SJSA1 (cell line): ENCODE results near the gene SYCP1. TPM values are rescaled to one million over a fixed set of nuclear protein-coding genes. Genes with fewer than 3 reads are reported as not detected.
"Not testable (repeated sequence)": the region's sequence is repeated elsewhere in the genome, so short reads cannot be mapped to it uniquely, and the experiment has no call there.

Source experiments
- DNase-seq, 2 experiments: peaks; one replicate each; pipeline ENCODE4 v3.0.0-alpha.2; 2015 to 2020; ENCODE audit warnings: low spot score in 2 of 2, low read depth in 1 of 2
- H3K27ac ChIP-seq: fragments of 250-450 bp; sonication (Bioruptor Pico); 2 replicates; pipeline ENCODE4 v1.5.1; 2020; ENCODE audit warnings: mild to moderate bottlenecking, moderate library complexity
- H3K27me3 ChIP-seq: fragments of 250-450 bp; sonication (Bioruptor Pico); replicated peaks from 2 replicates; pipeline ENCODE4 v1.5.1; 2020; ENCODE audit warnings: mild to moderate bottlenecking, moderate library complexity
- H3K36me3 ChIP-seq: fragments of 250-450 bp; sonication (Bioruptor Pico); 2 replicates; pipeline ENCODE4 v1.5.1; 2020; ENCODE audit warnings: mild to moderate bottlenecking
- H3K4me1 ChIP-seq: fragments of 250-450 bp; sonication (Bioruptor Pico); replicated peaks from 2 replicates; pipeline ENCODE4 v1.6.1; 2021; ENCODE audit warnings: mild to moderate bottlenecking
- H3K4me3 ChIP-seq: fragments of 250-450 bp; sonication (Bioruptor Pico); 2 replicates; pipeline ENCODE4 v1.5.1; 2020; ENCODE audit warnings: mild to moderate bottlenecking
- H3K9me3 ChIP-seq: fragments of 250-450 bp; sonication (Bioruptor Pico); replicated peaks from 2 replicates; pipeline ENCODE4 v1.5.1; 2020; ENCODE audit warnings: mild to moderate bottlenecking
- total RNA-seq: library from RNA; depleted of rRNA; stranded (reverse); fragments of >200 nt; shearing (Covaris generic); gene quantifications from 2 replicates; pipeline ENCODE4 v1.2.3, GENCODE V29; 2014

Gene SYCP1
- total RNA-seq, 1 experiment from 2014 or later = not detected

DNA sequence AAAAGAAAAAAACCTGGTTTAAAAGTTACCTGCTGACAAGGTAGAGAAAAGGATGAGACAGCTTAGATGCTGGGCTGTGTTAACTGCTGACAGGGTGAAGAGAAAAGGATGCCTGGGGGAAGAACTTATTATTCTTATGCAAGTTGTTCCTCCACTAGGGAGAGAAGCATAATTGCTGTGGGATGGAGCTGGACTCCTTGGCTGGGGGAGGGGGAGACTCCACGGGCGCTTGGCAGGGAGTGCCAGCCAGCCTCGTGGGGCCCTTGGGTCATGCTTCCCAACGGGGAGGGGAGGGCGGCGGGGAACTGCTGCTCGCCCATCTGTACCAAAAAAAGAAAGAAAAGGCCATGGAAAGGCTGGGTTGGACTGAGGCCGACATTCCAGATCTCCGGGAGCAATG is 47.2 kb downstream of the SYCP1 start:
- peaks cover 13% of the 10 kb centered on the region for H3K27me3 ChIP-seq
- H3K4me1 ChIP-seq = no peaks in the 10 kb centered on the region
- H3K4me3 ChIP-seq = no peak overlapping the region
- DNase-seq = no peak
- H3K27ac ChIP-seq = no peak overlapping the region
- no peaks in the 10 kb centered on the region for H3K36me3 ChIP-seq
- no peaks in the 10 kb centered on the region for H3K9me3 ChIP-seq

DNA sequence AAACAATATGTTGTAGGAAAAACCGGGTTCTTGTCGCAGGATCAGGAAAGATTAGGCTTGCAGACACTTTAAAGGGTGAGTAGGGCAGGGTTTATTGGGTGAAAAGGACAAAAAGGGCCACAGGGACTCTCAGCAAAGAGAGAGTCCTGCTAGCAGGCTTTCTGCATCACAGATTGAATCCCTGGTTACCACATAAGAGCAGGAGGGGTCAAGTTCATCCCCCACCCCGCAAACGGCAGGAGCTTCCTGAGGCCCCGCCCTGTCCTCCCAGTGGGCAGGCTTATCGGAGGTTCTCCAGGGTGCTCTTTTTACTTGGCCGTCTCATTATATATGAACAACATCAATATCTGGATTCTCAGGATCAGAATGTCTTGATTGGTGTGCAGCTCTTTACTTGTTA is 47.7 kb downstream of the SYCP1 start:
- Histone ChIP-seq H3K27me3 (peaks cover 13% of the 10 kb centered on the region), H3K9me3 (no peaks in the 10 kb centered on the region), H3K4me1 (no peaks in the 10 kb centered on the region), H3K4me3 (no peak overlapping the region), H3K36me3 (no peaks in the 10 kb centered on the region), H3K27ac (no peak overlapping the region)
- no peak for DNase-seq

DNA sequence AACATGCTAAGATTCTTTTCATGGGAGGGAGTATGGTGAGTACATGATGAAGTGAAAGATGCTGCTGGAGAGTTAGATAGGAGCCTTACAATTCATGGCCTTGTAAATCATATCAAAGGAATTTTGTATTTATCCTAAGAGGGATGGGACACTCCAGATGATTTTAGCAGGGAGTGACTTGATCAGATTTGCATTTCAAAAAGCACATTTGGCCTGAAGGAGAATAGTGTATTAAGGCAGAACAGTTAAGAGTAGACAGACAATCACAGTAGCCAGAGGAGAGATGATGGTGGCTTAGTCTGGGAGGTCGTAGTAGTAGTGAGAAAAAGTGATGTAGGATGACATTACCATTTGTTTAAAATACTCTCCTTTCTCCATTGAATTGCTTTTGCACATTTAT is 48.8 kb downstream of the SYCP1 start:
- DNase-seq = no peak
- H3K27ac ChIP-seq = no peak overlapping the region
- H3K4me3 ChIP-seq = no peak overlapping the region
- no peaks in the 10 kb centered on the region for H3K9me3 ChIP-seq
- H3K27me3 ChIP-seq = peaks cover 13% of the 10 kb centered on the region
- H3K4me1 ChIP-seq = no peaks in the 10 kb centered on the region
- no peaks in the 10 kb centered on the region for H3K36me3 ChIP-seq

- not testable (repeated sequence) for H3K4me3 ChIP-seq, H3K9me3 ChIP-seq, DNase-seq, H3K27ac ChIP-seq, H3K4me1 ChIP-seq, H3K36me3 ChIP-seq
- peaks cover 10% of the 10 kb centered on the region; the same call in 1 of the 2 replicates for H3K27me3 ChIP-seq
These were observed 61.1 kb downstream of the SYCP1 start for GRCh38 chr1:114915720-114916119.

DNA sequence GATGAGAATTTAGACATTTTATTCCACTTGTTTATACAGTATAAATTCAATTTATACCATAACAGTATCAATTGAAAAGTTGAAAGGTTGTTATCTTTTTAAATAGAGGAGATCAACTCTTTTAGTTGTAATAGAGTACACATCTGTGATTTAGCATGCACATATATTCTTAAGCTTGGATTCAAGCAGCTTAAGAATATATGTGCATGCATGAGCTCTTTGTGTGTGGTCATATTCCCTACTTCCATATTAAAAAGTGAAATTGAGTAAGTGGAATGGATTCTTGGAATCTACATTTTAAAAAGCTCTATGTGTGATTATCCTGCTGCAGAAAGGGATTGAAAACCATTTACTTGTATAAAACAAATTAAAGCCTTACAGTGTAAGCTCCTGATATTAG is 71.9 kb downstream of the SYCP1 start:
- H3K36me3 ChIP-seq = no peaks in the 10 kb centered on the region
- no peak overlapping the region for H3K4me3 ChIP-seq
- no peaks in the 10 kb centered on the region for H3K4me1 ChIP-seq
- no peak overlapping the region for H3K27ac ChIP-seq
- 0 out of 2 replicates have a peak, but pooled peaks cover 1% of the 10 kb centered on the region for H3K27me3 ChIP-seq
- no peaks in the 10 kb centered on the region for H3K9me3 ChIP-seq
- DNase-seq = no peak

DNA sequence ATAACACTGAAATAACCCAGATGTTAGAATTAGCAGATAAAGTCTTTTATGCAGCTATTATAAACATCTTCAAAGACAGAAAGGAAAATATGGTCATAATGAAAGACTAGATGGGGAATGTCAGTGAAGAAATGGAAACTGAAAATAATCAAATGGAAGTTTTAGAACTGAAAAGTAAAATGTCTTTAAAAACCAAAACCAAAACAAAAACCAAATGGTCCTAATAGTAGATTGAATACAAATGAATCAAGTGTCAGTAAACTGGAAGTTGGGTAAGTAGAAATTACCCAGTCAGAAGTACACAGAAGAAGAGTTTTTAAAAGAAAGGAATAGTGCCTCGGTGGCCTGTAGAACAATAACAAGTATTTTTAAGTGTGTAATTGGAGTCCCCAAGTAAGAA is 72.7 kb downstream of the SYCP1 start:
- H3K27ac ChIP-seq = no peak overlapping the region
- H3K27me3 ChIP-seq = 0 out of 2 replicates have a peak, but pooled peaks cover 4% of the 10 kb centered on the region
- no peaks in the 10 kb centered on the region for H3K9me3 ChIP-seq
- no peaks in the 10 kb centered on the region for H3K4me1 ChIP-seq
- H3K36me3 ChIP-seq = no peaks in the 10 kb centered on the region
- DNase-seq = no peak
- H3K4me3 ChIP-seq = no peak overlapping the region

DNA sequence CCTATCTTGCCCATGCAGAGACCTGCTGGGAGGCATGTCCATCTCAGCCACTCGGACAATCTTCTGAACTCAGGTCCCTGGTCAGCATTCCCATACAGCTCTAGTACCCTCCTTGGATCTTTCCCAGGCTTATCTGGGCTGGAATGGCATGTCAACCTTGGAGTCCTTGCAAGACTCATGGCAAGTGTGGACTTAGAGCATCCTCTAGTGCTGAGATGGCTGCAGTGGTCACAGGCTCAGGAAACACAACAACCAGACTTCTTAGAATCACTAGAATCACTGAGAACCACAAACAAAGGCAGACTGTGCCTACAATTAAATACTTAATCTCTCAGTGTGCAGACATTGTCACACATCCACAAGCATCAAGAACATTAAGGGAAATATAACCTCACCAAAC is 101.9 kb downstream of the SYCP1 start:
- H3K4me1 ChIP-seq = no peaks in the 10 kb centered on the region
- no peaks in the 10 kb centered on the region for H3K9me3 ChIP-seq
- H3K27ac ChIP-seq = no peak overlapping the region
- no peak overlapping the region for H3K4me3 ChIP-seq
- DNase-seq = no peak
- H3K27me3 ChIP-seq = peaks cover 16% of the 10 kb centered on the region; the same call in 1 of the 2 replicates
- H3K36me3 ChIP-seq = no peaks in the 10 kb centered on the region

DNA sequence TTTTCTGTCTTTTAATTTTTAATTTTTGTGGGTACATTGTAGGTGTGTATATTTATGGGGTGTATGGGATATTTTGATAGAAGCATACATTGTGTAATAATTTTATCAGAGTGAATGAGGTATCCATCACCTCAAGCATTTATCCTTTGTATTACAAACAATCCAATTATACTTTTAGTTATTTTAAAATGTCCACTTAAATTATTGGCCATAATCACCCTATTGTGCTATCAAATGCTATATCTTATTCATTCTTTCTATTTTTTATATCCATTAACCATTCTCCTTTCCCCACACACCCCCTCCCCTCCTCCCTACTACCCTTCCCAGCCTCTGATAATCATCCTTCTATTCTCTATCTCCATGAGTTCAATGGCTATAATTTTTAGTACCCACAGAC is 104.8 kb downstream of the SYCP1 start:
- Histone ChIP-seq H3K36me3 (no peaks in the 10 kb centered on the region), H3K9me3 (no peaks in the 10 kb centered on the region), H3K4me1 (no peaks in the 10 kb centered on the region), H3K27ac (no peak overlapping the region), H3K27me3 (peaks cover 3% of the 10 kb centered on the region; the same call in 1 of the 2 replicates), H3K4me3 (no peak overlapping the region)
- DNase-seq = no peak

- no peaks in the 10 kb centered on the region for H3K4me1 ChIP-seq
- no peak overlapping the region for H3K4me3 ChIP-seq
- DNase-seq = no peak
- H3K27ac ChIP-seq = no peak overlapping the region
- peaks cover 13% of the 10 kb centered on the region for H3K27me3 ChIP-seq
- H3K9me3 ChIP-seq = 0 out of 2 replicates have a peak, but pooled peaks cover under 1% of the 10 kb centered on the region
- H3K36me3 ChIP-seq = no peaks in the 10 kb centered on the region
These were observed 122.2 kb downstream of the SYCP1 start for GRCh38 chr1:114976891-114977290.

DNA sequence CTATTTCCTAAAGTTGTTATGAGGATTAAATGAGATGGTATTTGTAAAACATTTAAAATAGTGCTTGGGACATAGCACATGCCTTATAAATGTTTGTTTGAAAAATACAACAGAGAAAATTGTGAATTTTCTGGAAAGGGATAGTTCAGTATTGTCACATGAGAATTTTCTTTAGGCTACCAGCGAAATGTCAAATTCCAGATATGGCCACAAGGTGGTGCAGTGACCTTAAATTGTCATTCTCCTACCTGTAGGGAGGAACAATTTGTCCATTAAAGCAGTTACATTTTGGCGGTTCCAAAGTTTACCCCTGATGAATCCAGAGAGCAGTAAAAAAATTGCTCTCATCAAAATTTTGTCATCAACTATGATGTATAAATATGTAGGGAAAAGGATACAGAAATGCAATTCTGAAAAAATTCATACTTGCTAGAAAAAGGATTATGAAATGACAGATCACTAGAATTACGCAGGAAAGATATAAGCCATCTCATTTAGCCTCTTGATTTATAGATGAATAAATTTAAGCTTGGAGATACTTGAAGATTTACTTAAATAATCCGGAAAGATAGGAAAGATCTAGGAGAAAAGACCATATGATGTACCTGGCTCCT is 124.7 kb downstream of the SYCP1 start:
- Histone ChIP-seq H3K27me3 (peaks cover 13% of the 10 kb centered on the region; the same call in 1 of the 2 replicates), H3K4me1 (no peaks in the 10 kb centered on the region), H3K36me3 (no peaks in the 10 kb centered on the region), H3K27ac (no peak overlapping the region), H3K4me3 (no peak overlapping the region), H3K9me3 (0 out of 2 replicates have a peak, but pooled peaks cover 2% of the 10 kb centered on the region)
- DNase-seq = peak; percentile 56 to 58

DNA sequence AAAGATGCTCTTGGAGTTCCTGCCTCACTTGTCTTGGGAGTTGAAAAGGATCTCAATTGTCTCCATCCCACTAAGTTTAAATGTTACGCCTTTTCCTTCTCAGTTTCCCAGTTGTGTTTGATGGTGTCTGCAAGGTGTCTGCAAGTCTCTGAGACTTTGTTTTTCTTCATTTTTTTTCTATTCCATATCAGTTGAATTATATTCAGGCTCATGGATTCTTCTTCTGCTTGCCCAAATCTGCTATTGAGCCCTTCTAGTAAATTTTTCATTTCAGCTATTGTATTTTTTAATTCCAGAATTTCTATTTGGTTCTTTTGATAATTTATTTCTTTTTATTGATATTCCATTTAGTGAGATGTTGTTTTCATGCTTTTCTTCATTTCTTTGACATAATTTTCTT is 127.6 kb downstream of the SYCP1 start:
- Histone ChIP-seq H3K4me1 (no peaks in the 10 kb centered on the region), H3K9me3 (0 out of 2 replicates have a peak, but pooled peaks cover 2% of the 10 kb centered on the region), H3K36me3 (no peaks in the 10 kb centered on the region), H3K4me3 (no peak overlapping the region), H3K27ac (no peak overlapping the region), H3K27me3 (0 out of 2 replicates have a peak, but pooled peaks cover 3% of the 10 kb centered on the region)
- DNase-seq = no peak

- H3K27ac ChIP-seq = no peak overlapping the region
- H3K4me1 ChIP-seq = no peaks in the 10 kb centered on the region
- no peak overlapping the region for H3K4me3 ChIP-seq
- no peak for DNase-seq
- H3K9me3 ChIP-seq = 0 out of 2 replicates have a peak, but pooled peaks cover 2% of the 10 kb centered on the region
- no peaks in the 10 kb centered on the region for H3K36me3 ChIP-seq
- no peaks in the 10 kb centered on the region; the same call in 1 of the 2 replicates for H3K27me3 ChIP-seq
These were observed 131.6 kb downstream of the SYCP1 start for GRCh38 chr1:114986286-114986685.

DNA sequence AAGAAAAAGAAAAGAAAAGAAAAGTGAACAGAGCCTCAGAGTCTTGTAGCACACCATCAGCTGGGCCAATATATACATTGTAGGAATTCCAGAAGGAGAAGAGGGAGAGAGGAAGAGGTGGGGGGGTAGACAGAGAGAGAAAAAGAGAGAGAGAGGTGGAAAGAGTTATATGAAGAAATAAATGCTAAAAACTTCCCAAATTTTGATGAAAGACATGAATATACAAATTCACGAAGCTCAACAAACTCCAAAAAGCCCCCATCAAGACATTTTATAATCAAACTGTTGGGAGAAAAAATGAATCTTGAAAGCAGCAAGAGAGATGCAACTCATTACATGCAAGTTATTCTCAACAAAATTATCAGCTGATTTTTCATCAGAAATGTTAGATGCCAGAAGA is 133.4 kb downstream of the SYCP1 start:
- Histone ChIP-seq H3K4me3 (no peak overlapping the region), H3K9me3 (no peaks in the 10 kb centered on the region), H3K4me1 (no peaks in the 10 kb centered on the region), H3K27ac (no peak overlapping the region), H3K36me3 (no peaks in the 10 kb centered on the region), H3K27me3 (no peaks in the 10 kb centered on the region; the same call in 1 of the 2 replicates)
- DNase-seq = no peak

DNA sequence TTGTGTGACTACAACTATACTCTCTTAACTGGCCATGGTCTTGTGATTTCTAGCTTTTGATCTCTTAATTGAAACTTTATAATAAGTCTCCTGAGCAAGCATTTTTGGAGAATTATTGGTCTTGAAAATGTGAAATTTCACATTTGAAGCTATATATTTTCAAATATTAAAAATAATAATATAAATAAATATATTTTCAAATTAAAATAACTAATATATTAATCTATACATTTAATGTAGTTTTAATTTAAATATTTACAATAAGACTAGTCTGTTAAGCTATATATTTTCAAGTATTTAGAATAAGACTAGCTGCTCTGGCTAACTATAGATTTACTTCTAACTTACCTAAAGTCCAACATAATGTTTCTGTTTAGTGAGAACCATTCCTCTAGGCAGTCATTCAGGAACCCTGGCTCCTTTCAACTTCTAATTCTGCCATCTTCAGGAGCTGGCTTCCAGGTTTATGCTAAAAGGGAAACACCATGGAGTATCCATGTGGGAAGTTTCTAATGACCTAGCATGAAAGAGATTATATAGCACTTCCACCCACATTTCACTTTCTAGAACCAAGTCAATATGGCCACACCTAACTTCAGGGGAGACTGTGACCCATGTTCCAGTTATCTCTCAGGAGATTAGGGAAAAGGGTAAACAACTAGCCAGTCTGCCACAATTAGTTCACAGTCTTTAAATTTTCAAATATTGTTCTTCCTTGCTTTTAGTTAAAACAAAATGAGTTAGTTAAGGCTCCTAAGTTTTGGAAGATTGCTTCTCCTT is 143.0 kb downstream of the SYCP1 start:
- Histone ChIP-seq H3K9me3 (no peaks in the 10 kb centered on the region), H3K4me3 (no peak overlapping the region), H3K36me3 (no peaks in the 10 kb centered on the region), H3K27me3 (no peaks in the 10 kb centered on the region; the same call in 1 of the 2 replicates), H3K27ac (no peak overlapping the region), H3K4me1 (no peaks in the 10 kb centered on the region)
- no peak for DNase-seq
